Measurements from ENCODE around the gene MLXIPL. TPM values are rescaled to one million over a fixed set of nuclear protein-coding genes. Genes with fewer than 3 reads are reported as not detected.

The MLXIPL gene
- total and polyA plus RNA-seq, 2 donors (not counting 3 experiments of a cell fraction or from before 2014, with no cell fraction given) = not detected

DNA sequence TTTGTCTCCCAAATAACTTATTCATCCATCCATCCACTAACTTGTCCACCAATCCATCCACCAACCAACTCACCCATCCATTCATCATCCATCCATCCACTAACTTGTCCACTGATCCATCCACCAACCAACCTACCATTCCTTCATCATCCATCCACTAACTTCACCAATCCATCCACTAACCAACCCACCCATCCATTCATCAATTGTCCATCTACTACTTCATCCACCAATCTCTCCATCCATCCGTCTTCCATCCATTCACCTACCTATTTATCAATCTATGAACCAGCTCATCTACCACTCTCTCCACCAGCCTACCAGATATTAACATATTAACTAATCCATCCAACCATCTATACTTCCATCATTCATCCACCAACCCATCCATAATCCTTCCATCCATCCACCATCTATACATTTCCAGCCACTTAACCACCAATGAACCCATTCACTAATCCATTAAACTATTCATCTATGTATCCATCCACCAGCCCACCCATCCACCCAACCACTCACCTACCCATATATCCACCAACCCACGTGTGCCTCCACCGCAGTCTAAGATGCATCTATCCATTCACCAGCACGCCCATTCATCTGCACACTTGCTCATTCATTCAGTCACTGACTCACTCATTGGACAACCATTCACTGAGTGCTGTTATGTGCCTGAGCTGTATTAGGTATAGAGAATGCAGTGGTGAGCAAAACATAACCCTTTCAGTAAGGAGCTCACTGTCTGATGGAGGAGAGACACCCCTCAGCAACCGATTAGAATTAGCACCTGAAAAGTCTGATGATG lies 26.1 kb downstream of the MLXIPL start:
- Histone ChIP-seq H3K27ac (ENCODE audit: insufficient read depth, low read depth, low read length) (no peak overlapping the region), H3K4me3 (replicated peaks in 1 of 3; ENCODE audit: insufficient read depth in 1 of 3, low read depth in 1 of 3, low read length in 3 of 3) (no peak overlapping the region), H3K36me3 (ENCODE audit: control insufficient read depth in 2 of 2, extremely low read depth in 1 of 2, insufficient read depth in 2 of 2, low read length in 2 of 2) (no peaks in the 10 kb centered on the region), H3K9me3 (replicated peaks; ENCODE audit: control insufficient read depth, insufficient read depth, low read length) (no peaks in the 10 kb centered on the region), H3K9ac (replicated peaks; ENCODE audit: extremely low read depth, insufficient read depth, low read length) (no peak overlapping the region), H3K27me3 (ENCODE audit: control insufficient read depth in 2 of 2, insufficient read depth in 2 of 2, low read length in 2 of 2) (peaks cover 2% of the 10 kb centered on the region in 2 experiments), H4K20me1 (replicated peaks; ENCODE audit: control insufficient read depth, extremely low read depth, insufficient read depth, low read length) (no peaks in the 10 kb centered on the region), H2AFZ (ENCODE audit: low read depth, low read length) (no peak overlapping the region), H3K4me1 (ENCODE audit: control insufficient read depth, extremely low read depth, insufficient read depth, low read length) (no peaks in the 10 kb centered on the region), H3K79me2 (ENCODE audit: control insufficient read depth, insufficient read depth, low read length) (no peaks in the 10 kb centered on the region), H3K4me2 (ENCODE audit: insufficient read depth, low read length) (no peak overlapping the region), H3K9me1 (replicated peaks; ENCODE audit: control insufficient read depth, extremely low read depth, insufficient read depth, low read length) (no peaks in the 10 kb centered on the region)
- ChIA-PET CTCF (interaction anchor here (1.6 to 2.0 kb wide), 2 partner anchors 9 to 31 kb away, joined by 4 to 13 read pairs; no protein-coding TSS in a partner anchor), POLR2A (no interaction called here)
- dilution Hi-C loops (cut with MboI; ENCODE audit: extremely low pct_ligation_motif_present, low sequenced_read_pairs) = no loop called here
- BruUV-seq (replicated peaks) = no TSS peak
- TF ChIP-seq, protein P1, sequence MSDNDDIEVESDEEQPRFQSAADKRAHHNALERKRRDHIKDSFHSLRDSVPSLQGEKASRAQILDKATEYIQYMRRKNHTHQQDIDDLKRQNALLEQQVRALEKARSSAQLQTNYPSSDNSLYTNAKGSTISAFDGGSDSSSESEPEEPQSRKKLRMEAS (IDR thresholded peaks at IDR 0.05; ENCODE audit: insufficient read depth, insufficient read length) = no peak
- TF ChIP-seq JUN (IDR thresholded peaks at IDR 0.05; ENCODE audit: borderline replicate concordance, insufficient read depth, insufficient read length, low read depth) (no peak), POLR2AphosphoS5 (IDR thresholded peaks at IDR 0.05; ENCODE audit: insufficient read depth, low read depth, low read length) (no peak), EZH2 (IDR thresholded peaks at IDR 0.05; ENCODE audit: borderline replicate concordance, low read depth, low read length, severe bottlenecking) (no peak), POLR2A (IDR thresholded peaks at IDR 0.05; ENCODE audit: low read depth, low read length) (no peak), GATA2 (IDR thresholded peaks at IDR 0.05; ENCODE audit: insufficient read depth, insufficient read length, low read depth, low read length) (no peak), FOS (IDR thresholded peaks at IDR 0.05; ENCODE audit: borderline replicate concordance, insufficient read depth, low read length) (no peak), MYC (IDR thresholded peaks at IDR 0.05; ENCODE audit: low read depth, low read length) (no peak)
- FAIRE-seq (no peak), DNase-seq (ENCODE audit: low read depth, low spot score) (no peak)
- intact Hi-C loops (cut with micrococcal nuclease) = no loop called here

Data from endothelial cell of umbilical vein (primary cell).